ENCODE measurements around the gene PPP6R3. TPM values are rescaled to one million over a fixed set of nuclear protein-coding genes. Genes with fewer than 3 reads are reported as not detected.

Gene PPP6R3
- polyA plus RNA-seq = 10 to 100 TPM; 23.0 to 24.8 TPM

GRCh38 chr11:68460741-68461574, at the start of gene PPP6R3:
PPP6R3 (plus strand) TSS chr11:68460752; CDS start chr11:68537665, 76,913 bp downstream.
- Histone ChIP-seq H3K9me3 (ENCODE audit: control insufficient read depth in 2 of 2, insufficient read depth in 1 of 2, low read depth in 1 of 2, low read length in 1 of 2) (no peaks in the 10 kb centered on the region), H3K4me1 (ENCODE audit: control insufficient read depth in 2 of 2, insufficient read depth in 2 of 2, low read length in 1 of 2) (peaks cover 2 to 10% of the 10 kb centered on the region in 2 donors)

DNA sequence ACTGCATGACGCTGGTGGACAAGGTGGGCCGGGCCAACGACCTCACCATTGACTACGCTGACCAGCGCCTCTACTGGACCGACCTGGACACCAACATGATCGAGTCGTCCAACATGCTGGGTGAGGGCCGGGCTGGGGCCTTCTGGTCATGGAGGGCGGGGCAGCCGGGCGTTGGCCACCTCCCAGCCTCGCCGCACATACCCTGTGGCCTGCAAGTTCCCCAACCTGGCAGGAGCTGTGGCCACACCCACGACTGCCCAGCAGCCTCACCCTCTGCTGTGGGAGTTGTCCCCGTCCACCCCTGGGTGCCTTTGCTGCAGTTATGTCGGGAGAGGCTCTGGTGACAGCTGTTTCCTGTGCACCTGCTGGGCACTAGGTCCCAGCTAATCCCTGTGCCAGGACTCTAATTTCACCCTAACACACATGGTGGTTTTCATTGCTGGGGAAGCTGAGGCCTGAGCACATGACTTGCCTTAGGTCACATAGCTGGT, 49.0 kb upstream of the PPP6R3 start:
- no peak overlapping the region for H3K4me3 ChIP-seq (ENCODE audit: low read depth in 1 of 2, low read length in 2 of 2)
- 78 to 80% methylated on average over 14 to 17 of the region's 17 CpGs for WGBS, 2 donors
- peaks cover 5 to 38% of the 10 kb centered on the region in 2 donors for H3K36me3 ChIP-seq (ENCODE audit: control insufficient read depth in 2 of 2, insufficient read depth in 2 of 2, low read length in 1 of 2)
- H3K27ac ChIP-seq (ENCODE audit: low read depth in 2 of 2, low read length in 1 of 2) = no peak overlapping the region
- peaks cover 0 to 13% of the 10 kb centered on the region in 2 donors for H3K4me1 ChIP-seq (ENCODE audit: control insufficient read depth in 2 of 2, insufficient read depth in 2 of 2, low read length in 1 of 2)
- H3K9me3 ChIP-seq (ENCODE audit: control insufficient read depth in 2 of 2, insufficient read depth in 1 of 2, low read depth in 1 of 2, low read length in 1 of 2) = no peaks in the 10 kb centered on the region
- H3K27me3 ChIP-seq (ENCODE audit: control insufficient read depth in 1 of 2, insufficient read depth in 2 of 2, low read length in 2 of 2) = no peaks in the 10 kb centered on the region

More at GRCh38 chr11:68460741-68461574, at the start of gene PPP6R3:
- 0 to 1% methylated on average over 59 to 92 of the region's 92 CpGs for WGBS, 2 donors
- H3K27me3 ChIP-seq (ENCODE audit: control insufficient read depth in 1 of 2, insufficient read depth in 2 of 2, low read length in 2 of 2) = no peaks in the 10 kb centered on the region
- peak within 1 kb of the TSS; percentile 97 for H3K27ac ChIP-seq (ENCODE audit: low read depth in 2 of 2, low read length in 1 of 2)
- no peaks in the 10 kb centered on the region for H3K36me3 ChIP-seq (ENCODE audit: control insufficient read depth in 2 of 2, insufficient read depth in 2 of 2, low read length in 1 of 2)
- H3K4me3 ChIP-seq (ENCODE audit: low read depth in 1 of 2, low read length in 2 of 2) = peak within 1 kb of the TSS; percentile 73 to 78

DNA sequence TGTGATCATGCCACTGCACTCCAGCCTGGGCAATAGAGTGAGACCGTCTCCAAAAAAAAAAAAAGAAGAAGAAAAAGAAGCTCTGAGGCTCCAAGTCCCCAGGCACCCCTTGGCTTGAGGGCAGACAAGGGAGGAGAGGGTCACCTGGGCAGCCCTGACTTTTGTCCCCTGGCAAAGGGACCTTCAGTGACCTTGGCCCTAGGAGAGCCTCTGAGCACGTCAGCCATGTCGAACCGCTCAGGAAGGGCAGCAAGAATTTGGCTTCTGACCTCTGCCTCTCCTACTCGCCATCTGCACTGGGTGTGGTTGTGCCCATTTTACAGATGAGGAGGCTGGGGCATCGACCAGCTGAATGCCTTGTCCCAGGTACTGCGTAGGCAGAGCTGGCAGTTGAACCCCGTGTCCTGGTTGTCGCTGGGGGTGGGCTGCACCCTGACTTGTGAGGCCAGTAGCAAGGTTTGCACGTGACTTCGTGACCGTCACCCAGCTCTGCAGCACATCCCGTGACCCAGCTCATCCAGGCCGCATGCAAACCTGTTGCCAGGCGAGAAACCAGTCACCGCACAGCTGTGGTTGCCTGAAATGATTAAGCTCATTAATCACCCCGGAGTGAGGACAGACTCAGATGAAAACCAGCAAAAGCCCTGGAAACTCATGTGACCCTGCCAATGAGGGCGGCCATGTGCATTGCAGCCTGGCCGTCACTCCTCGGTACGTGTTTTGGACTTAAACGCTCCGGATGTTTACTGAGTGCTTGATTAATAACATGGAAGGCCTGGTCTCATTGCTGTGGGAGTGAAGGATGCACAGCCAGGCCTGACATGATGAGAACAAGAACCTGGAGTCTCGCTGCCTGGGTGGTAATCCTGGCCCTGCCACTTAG, 47.7 kb upstream of the PPP6R3 start:
- H3K9me3 ChIP-seq (ENCODE audit: control insufficient read depth in 2 of 2, insufficient read depth in 1 of 2, low read depth in 1 of 2, low read length in 1 of 2) = no peaks in the 10 kb centered on the region
- H3K27ac ChIP-seq (ENCODE audit: low read depth in 2 of 2, low read length in 1 of 2) = peak overlapping the region in 1 of 2 donors; percentile 34
- H3K4me1 ChIP-seq (ENCODE audit: control insufficient read depth in 2 of 2, insufficient read depth in 2 of 2, low read length in 1 of 2) = peaks cover 0 to 13% of the 10 kb centered on the region in 2 donors
- H3K4me3 ChIP-seq (ENCODE audit: low read depth in 1 of 2, low read length in 2 of 2) = no peak overlapping the region
- no peaks in the 10 kb centered on the region for H3K27me3 ChIP-seq (ENCODE audit: control insufficient read depth in 1 of 2, insufficient read depth in 2 of 2, low read length in 2 of 2)
- H3K36me3 ChIP-seq (ENCODE audit: control insufficient read depth in 2 of 2, insufficient read depth in 2 of 2, low read length in 1 of 2) = peaks cover 5 to 40% of the 10 kb centered on the region in 2 donors
- WGBS, 2 donors = 74 to 75% methylated on average over 24 of the region's 24 CpGs

GRCh38 chr11:68413591-68413999, 47.0 kb upstream of the PPP6R3 start:
- H3K4me3 ChIP-seq (ENCODE audit: low read depth in 1 of 2, low read length in 2 of 2) = no peak overlapping the region
- peaks cover 5 to 43% of the 10 kb centered on the region in 2 donors for H3K36me3 ChIP-seq (ENCODE audit: control insufficient read depth in 2 of 2, insufficient read depth in 2 of 2, low read length in 1 of 2)
- 87% methylated on average over 27 of the region's 27 CpGs for WGBS, 2 donors
- no peaks in the 10 kb centered on the region for H3K9me3 ChIP-seq (ENCODE audit: control insufficient read depth in 2 of 2, insufficient read depth in 1 of 2, low read depth in 1 of 2, low read length in 1 of 2)
- no peaks in the 10 kb centered on the region for H3K27me3 ChIP-seq (ENCODE audit: control insufficient read depth in 1 of 2, insufficient read depth in 2 of 2, low read length in 2 of 2)
- H3K27ac ChIP-seq (ENCODE audit: low read depth in 2 of 2, low read length in 1 of 2) = no peak overlapping the region
- peaks cover 0 to 13% of the 10 kb centered on the region in 2 donors for H3K4me1 ChIP-seq (ENCODE audit: control insufficient read depth in 2 of 2, insufficient read depth in 2 of 2, low read length in 1 of 2)

DNA sequence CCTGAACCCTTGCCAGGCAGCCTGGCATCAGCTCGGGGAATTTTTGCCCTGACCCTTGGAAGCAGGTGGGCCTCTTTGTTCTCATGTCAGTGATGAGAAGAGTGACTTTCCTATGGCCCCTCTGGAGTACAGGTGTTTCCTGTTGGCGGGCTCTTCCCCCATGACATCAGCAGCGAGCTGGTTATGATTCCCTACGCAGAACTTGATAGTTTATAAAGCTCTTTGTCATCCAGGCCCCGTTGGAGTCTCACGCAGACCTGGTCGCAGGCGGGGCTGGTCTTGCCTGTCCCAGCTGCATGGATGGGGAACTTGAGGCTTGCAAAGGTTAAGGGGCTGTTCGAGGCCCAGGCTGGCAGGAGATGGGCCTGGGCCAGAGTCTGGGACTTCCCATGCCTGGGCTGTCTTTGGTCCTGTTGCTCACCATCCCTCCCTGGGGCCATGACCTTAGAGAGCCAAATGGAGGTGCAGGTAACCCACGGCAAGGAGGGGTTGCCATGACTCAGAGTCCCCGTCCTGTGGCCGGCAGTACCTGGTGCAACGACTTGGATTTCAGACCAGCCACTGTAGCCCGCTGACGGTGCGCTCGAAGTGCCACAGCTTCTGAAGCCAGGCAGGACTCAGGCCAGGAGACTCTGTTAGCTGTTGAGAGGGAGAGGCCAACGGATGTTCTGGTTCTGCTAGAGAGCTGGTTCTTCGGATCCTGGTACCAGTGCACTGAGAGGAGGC, 45.9 kb upstream of the PPP6R3 start:
- H3K4me3 ChIP-seq (ENCODE audit: low read depth in 1 of 2, low read length in 2 of 2) = no peak overlapping the region
- no peaks in the 10 kb centered on the region for H3K9me3 ChIP-seq (ENCODE audit: control insufficient read depth in 2 of 2, insufficient read depth in 1 of 2, low read depth in 1 of 2, low read length in 1 of 2)
- H3K27me3 ChIP-seq (ENCODE audit: control insufficient read depth in 1 of 2, insufficient read depth in 2 of 2, low read length in 2 of 2) = no peaks in the 10 kb centered on the region
- H3K36me3 ChIP-seq (ENCODE audit: control insufficient read depth in 2 of 2, insufficient read depth in 2 of 2, low read length in 1 of 2) = peaks cover 5 to 42% of the 10 kb centered on the region in 2 donors
- 81 to 83% methylated on average over 19 of the region's 19 CpGs for WGBS, 2 donors
- no peak overlapping the region for H3K27ac ChIP-seq (ENCODE audit: low read depth in 2 of 2, low read length in 1 of 2)
- peaks cover 0 to 13% of the 10 kb centered on the region in 2 donors for H3K4me1 ChIP-seq (ENCODE audit: control insufficient read depth in 2 of 2, insufficient read depth in 2 of 2, low read length in 1 of 2)

GRCh38 chr11:68416070-68416578, 44.4 kb upstream of the PPP6R3 start:
- no peaks in the 10 kb centered on the region for H3K9me3 ChIP-seq (ENCODE audit: control insufficient read depth in 2 of 2, insufficient read depth in 1 of 2, low read depth in 1 of 2, low read length in 1 of 2)
- H3K36me3 ChIP-seq (ENCODE audit: control insufficient read depth in 2 of 2, insufficient read depth in 2 of 2, low read length in 1 of 2) = peaks cover 3 to 39% of the 10 kb centered on the region in 2 donors
- no peaks in the 10 kb centered on the region for H3K27me3 ChIP-seq (ENCODE audit: control insufficient read depth in 1 of 2, insufficient read depth in 2 of 2, low read length in 2 of 2)
- peaks cover 0 to 13% of the 10 kb centered on the region in 2 donors for H3K4me1 ChIP-seq (ENCODE audit: control insufficient read depth in 2 of 2, insufficient read depth in 2 of 2, low read length in 1 of 2)
- WGBS, 2 donors = 91 to 92% methylated on average over 22 of the region's 22 CpGs
- H3K27ac ChIP-seq (ENCODE audit: low read depth in 2 of 2, low read length in 1 of 2) = no peak overlapping the region
- H3K4me3 ChIP-seq (ENCODE audit: low read depth in 1 of 2, low read length in 2 of 2) = no peak overlapping the region

GRCh38 chr11:68418648-68419047, 41.9 kb upstream of the PPP6R3 start:
- Histone ChIP-seq H3K4me1 (ENCODE audit: control insufficient read depth in 2 of 2, insufficient read depth in 2 of 2, low read length in 1 of 2) (peaks cover 0 to 3% of the 10 kb centered on the region in 2 donors), H3K36me3 (ENCODE audit: control insufficient read depth in 2 of 2, insufficient read depth in 2 of 2, low read length in 1 of 2) (peaks cover 3 to 28% of the 10 kb centered on the region in 2 donors), H3K9me3 (ENCODE audit: control insufficient read depth in 2 of 2, insufficient read depth in 1 of 2, low read depth in 1 of 2, low read length in 1 of 2) (no peaks in the 10 kb centered on the region), H3K27me3 (ENCODE audit: control insufficient read depth in 1 of 2, insufficient read depth in 2 of 2, low read length in 2 of 2) (no peaks in the 10 kb centered on the region), H3K27ac (ENCODE audit: low read depth in 2 of 2, low read length in 1 of 2) (no peak overlapping the region), H3K4me3 (ENCODE audit: low read depth in 1 of 2, low read length in 2 of 2) (no peak overlapping the region)
- 78 to 79% methylated on average over 6 of the region's 6 CpGs for WGBS, 2 donors

DNA sequence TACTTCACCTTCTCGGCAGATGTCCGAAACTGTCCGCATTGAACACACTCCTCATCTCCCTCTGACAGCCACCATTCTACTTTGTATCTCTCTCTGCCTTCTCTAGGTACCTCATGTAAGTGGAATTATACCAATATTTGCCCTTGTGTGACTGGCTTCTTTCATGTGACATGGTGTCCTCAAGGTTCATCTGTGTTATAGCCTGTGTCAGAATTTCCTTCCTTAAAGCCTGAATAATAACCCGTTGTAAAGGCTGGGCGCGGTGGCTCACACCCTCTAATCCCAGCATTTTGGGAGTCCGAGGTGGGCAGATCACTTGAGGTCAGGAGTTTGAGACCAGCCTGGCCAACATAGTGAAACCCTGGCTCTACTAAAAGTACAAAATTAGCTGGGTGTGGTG, 40.4 kb upstream of the PPP6R3 start:
- H3K9me3 ChIP-seq (ENCODE audit: control insufficient read depth in 2 of 2, insufficient read depth in 1 of 2, low read depth in 1 of 2, low read length in 1 of 2) = no peaks in the 10 kb centered on the region
- peaks cover 0 to 32% of the 10 kb centered on the region in 2 donors for H3K36me3 ChIP-seq (ENCODE audit: control insufficient read depth in 2 of 2, insufficient read depth in 2 of 2, low read length in 1 of 2)
- no peak overlapping the region for H3K27ac ChIP-seq (ENCODE audit: low read depth in 2 of 2, low read length in 1 of 2)
- H3K27me3 ChIP-seq (ENCODE audit: control insufficient read depth in 1 of 2, insufficient read depth in 2 of 2, low read length in 2 of 2) = no peaks in the 10 kb centered on the region
- no peaks in the 10 kb centered on the region for H3K4me1 ChIP-seq (ENCODE audit: control insufficient read depth in 2 of 2, insufficient read depth in 2 of 2, low read length in 1 of 2)
- 95 to 97% methylated on average over 7 of the region's 7 CpGs for WGBS, 2 donors
- no peak overlapping the region for H3K4me3 ChIP-seq (ENCODE audit: low read depth in 1 of 2, low read length in 2 of 2)

DNA sequence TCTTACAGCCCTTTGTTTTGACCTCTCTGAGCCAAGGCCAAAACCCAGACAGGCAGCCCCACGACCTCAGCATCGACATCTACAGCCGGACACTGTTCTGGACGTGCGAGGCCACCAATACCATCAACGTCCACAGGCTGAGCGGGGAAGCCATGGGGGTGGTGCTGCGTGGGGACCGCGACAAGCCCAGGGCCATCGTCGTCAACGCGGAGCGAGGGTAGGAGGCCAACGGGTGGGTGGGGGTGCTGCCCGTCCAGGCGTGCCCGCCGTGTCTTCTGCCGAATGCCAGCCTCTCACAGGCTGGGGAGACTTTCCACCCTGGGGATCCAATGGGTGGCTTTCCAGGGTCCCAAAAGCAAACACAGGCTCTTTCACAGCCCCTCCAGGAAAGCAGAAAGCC, 37.1 kb upstream of the PPP6R3 start:
- peaks cover 0 to 2% of the 10 kb centered on the region in 2 donors for H3K9me3 ChIP-seq (ENCODE audit: control insufficient read depth in 2 of 2, insufficient read depth in 1 of 2, low read depth in 1 of 2, low read length in 1 of 2)
- whole genome bisulfite sequencing, 2 donors = 94 to 95% methylated on average over 21 of the region's 21 CpGs
- no peaks in the 10 kb centered on the region for H3K4me1 ChIP-seq (ENCODE audit: control insufficient read depth in 2 of 2, insufficient read depth in 2 of 2, low read length in 1 of 2)
- H3K36me3 ChIP-seq (ENCODE audit: control insufficient read depth in 2 of 2, insufficient read depth in 2 of 2, low read length in 1 of 2) = peaks cover 0 to 40% of the 10 kb centered on the region in 2 donors
- no peak overlapping the region for H3K27ac ChIP-seq (ENCODE audit: low read depth in 2 of 2, low read length in 1 of 2)
- no peaks in the 10 kb centered on the region for H3K27me3 ChIP-seq (ENCODE audit: control insufficient read depth in 1 of 2, insufficient read depth in 2 of 2, low read length in 2 of 2)
- no peak overlapping the region for H3K4me3 ChIP-seq (ENCODE audit: low read depth in 1 of 2, low read length in 2 of 2)
